ENCODE results near the gene MYO18B. TPM values are rescaled to one million over a fixed set of nuclear protein-coding genes. Genes with fewer than 3 reads are reported as not detected.

MYO18B gene
- total RNA-seq, 1 donor from 2014 or later: 254 TPM

DNA sequence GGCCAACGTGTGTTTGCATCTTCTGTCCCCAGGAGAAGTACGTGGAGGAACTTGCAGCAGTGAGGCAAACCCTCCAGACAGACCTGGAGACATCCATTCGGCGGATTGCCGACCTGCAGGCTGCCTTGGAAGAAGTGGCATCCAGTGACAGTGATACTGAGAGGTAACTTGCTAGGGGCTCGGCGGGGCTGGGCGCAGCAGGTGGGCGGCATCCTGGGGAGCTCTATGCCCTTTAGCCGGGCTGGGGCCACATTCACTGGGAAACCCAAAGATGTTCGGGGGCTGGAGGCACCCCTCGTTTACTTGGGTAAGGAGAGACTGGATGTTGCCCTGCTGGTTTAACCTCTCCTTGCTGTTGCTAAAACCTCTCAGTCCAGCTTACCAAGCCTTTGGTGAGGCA is 250.3 kb downstream of the MYO18B start:
- intact Hi-C loops (cut with DNase I): no loop called here
- DNase-seq (ENCODE audit: low spot score): no peak

DNA sequence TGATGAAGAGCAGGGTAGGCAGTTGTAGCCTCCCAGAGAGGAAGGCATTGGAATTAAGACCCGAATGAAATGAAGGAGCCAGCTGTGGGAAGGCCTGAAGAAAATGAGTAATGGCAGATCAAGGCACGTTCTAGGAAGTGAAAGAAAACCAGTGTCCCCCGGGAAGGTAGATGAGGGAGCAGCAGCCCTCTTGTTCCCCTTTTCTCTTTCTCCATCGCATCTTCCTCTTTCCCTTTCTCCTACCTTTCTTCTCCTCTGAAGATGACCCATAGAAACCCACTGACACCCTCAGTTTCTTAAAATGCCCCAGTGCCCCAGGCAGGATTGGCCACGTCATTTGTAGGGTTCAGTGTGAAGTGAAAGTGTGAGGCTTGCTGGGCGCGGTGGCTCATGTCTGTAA is 254.7 kb downstream of the MYO18B start:
- no peak for DNase-seq (ENCODE audit: low spot score)
- intact Hi-C loops (cut with DNase I): no loop called here

DNA sequence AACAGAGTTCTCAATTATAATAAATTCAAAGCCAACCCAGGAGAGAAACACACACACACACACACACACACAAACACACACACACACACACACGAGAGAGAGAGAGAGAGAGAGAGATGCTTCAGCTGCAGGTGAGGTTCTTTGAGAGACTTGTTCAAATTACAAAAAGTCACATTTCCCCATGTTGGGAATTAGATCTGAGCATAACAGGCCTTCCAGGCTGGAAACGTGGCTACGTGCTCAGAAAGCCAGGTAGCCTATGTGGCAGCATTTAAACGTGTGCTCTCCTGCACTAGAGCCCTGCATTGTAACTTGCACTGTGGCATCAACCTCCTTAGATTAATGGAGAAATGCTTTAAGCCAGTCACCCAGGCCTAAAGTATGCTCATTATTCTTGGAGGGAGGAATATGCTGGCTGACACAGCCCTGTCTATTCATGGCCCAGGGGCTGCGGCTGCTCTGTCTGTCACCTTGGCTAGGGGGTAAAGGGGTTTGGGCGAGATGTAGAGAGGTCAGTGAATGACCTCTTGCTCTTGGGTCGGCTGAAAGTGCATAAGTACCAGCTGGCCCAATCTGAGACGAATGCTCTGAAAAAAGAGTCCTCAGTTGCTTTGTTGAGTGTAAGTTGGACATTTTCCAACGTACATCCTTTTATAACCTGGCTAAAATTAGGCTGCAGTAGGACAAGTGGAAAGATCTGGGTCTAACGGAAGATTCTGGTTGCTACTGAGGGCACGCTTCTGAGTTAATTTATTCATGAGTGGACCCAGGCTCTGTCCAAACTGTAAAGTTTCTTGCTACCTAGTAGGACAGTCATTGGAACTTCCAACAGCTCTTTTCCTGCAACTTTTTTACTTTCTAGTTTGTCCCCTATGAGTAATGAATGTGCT is 256.1 kb downstream of the MYO18B start:
- DNase-seq (ENCODE audit: low spot score): no peak

DNA sequence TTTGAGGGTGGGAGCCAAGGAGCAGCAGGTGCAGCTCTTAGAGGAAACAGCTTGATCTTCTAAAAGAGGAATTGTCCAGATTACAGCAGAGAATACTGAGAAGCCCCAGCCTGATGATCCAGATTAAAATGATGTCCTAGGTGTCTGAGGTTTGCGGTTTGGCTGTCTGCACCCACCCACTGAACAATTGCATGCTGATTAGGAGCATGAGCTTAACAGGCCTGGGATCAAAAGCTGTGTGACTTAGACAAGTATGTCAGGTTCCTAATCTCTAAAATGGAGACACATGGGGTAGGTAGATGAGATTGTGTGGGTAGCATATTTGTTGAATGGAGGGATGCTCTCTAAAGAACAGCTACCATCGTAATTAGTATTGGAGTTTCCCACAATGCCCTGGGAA is 260.5 kb downstream of the MYO18B start:
- DNase-seq (ENCODE audit: low spot score): no peak
- intact Hi-C loops (cut with DNase I): no loop called here

More for the DNA sequence above, 256.1 kb downstream of the MYO18B start:
- intact Hi-C loops (cut with DNase I): no loop called here

DNA sequence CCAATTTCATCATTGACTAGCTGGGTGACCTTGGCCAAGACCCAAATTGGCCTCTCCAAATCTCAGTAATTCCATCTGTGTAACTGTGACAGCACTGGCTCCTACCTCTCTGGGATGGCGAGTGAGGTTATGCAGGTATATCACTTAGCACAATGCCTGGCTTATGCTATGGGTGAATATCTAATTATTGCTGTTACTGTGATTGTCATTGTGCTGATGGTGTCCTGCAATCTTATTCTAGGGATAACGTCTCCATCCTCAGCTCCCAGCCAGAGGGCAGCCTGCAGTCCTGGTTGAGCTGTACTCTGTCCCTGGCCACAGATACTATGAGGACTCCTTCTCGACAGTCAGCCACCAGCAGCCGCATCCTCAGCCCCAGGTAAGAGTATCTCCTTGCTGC is 262.5 kb downstream of the MYO18B start:
- DNase-seq (ENCODE audit: low spot score): no peak
- intact Hi-C loops (cut with DNase I): no loop called here

DNA sequence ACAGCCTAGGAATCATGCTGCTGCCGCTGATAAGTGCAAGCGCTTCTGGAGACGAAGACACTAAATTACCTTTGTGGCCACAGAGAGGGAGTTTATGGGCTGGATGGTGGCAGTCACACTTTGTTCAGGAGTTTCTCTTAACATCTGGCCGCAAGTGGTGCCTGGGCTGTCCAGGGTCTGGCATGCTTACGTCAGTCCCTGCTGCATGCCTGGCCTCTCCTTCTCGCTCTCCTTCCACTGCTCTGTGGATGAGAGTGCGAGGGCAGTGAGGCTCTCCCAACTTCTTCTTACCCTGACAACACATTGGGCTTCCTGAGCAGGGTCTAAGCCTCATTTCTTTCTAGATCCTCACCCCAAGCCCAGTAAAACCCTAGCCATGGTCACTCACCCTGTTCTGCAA is 266.6 kb downstream of the MYO18B start:
- no peak for DNase-seq (ENCODE audit: low spot score)
- intact Hi-C loops (cut with DNase I): no loop called here

DNA sequence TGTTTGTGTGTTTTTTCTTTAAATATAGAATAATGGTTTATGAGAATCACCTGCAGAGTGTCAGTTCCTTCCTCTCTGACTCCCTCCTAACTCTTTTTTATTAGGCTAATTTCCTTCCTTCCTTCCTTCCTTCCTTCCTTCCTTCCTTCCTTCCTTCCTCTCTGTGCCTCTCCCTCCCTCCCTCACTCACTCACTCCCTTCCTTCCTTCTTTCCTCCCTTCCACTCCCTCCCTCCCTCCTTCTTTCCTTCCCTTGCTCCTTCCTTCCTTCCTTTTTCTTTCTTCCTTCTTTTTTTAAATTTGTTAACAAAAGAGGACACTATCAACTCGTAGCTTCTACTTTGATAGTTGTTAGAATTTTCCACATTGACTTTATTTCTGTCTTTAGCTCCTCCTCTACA is 274.9 kb downstream of the MYO18B start:
- no peak for DNase-seq (ENCODE audit: low spot score)
- intact Hi-C loops (cut with DNase I): no loop called here

DNA sequence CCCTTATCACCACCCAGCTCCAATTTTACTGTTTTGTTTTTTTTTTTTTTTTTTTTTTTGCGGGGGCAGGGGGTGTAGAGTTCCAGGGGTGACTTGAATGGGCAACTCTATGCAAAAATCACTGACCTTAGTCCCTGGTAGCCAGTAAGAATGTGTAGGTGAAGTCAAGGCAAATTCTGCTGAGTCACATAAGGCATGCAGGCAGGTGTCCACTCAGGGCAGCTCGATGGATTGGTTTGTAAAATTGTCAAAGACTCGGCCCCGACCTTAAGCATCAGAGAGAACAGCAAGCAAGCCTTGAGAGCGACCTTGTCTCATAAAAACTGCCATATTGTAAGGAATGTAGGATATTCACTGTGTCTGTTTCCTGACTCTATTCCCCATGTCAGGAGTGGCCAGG is 275.9 kb downstream of the MYO18B start:
- DNase-seq (ENCODE audit: low spot score): no peak
- intact Hi-C loops (cut with DNase I): no loop called here

DNA sequence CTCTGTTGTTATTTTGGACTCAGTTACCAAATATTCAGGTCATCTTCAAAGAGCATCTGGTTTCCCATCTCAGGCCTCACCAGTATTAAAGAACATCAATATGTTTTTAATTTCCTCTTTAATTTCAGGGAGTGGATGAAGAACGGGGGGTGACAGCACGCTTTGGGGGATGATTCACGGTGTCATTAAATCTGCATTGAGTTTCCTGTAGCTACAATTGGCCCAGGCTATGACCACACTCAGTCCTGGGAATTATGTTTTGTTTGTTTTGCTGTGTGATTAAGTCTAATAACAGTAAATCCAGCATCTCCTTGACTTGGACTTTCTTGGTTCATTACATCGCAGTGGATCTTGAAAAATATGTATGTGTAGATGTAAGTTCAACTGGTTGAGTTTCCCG is 277.6 kb downstream of the MYO18B start:
- intact Hi-C loops (cut with DNase I): no loop called here
- DNase-seq (ENCODE audit: low spot score): no peak

DNA sequence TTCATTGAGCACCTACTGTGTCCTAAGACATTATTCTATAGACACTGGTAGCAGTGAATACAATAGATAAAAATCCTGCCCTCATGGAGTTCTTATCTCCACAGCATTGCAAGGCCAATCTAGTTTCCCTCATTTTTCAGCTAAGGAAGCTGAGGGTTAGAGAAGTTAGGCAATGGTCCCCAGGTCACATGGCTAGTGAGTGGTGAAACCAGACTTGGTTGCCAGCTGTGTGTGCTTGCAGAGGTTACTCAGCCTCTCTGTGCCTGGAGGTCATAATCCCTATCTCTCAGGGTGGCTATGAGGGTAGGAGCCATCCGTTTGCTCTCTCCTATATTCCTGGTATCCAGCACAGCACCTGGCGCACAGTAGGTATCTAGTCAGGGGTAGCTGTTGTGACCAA is 279.5 kb downstream of the MYO18B start:
- intact Hi-C loops (cut with DNase I): no loop called here

DNA sequence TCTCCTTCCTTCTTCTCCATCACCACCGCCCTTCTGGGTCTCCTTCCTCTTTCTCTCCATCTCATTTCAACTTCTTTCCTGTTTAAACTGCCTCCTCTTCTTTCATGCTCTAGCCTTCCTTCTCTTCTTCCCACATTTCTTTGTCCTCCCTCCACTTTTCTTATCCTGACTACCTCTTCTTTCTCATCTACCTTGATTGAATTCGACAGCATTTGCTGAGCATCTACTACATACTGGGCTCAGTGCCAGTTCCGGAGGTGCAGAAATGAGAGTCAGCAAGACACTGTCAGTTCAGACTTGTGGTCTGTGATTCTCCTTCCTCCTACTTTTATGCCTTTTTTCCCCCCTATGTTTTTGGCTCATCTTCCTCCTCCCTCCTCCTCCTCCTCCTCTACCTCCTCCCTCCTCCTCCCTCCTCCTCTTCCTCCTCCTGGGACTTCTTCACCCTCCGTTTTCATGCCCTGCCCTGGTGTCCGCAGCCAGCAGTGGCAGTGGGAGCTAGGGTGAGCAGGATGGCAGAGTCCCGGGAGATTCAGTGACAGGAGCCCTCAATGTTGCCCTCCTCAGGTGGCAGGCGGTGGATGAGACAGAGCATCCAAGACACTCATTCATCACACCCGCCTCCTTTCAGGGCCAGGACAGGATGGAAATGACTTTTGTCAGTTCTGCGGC is 281.3 kb downstream of the MYO18B start:
- no peak for DNase-seq (ENCODE audit: low spot score)
- intact Hi-C loops (cut with DNase I): no loop called here

More for the DNA sequence above, 279.5 kb downstream of the MYO18B start:
- no peak for DNase-seq (ENCODE audit: low spot score)

DNA sequence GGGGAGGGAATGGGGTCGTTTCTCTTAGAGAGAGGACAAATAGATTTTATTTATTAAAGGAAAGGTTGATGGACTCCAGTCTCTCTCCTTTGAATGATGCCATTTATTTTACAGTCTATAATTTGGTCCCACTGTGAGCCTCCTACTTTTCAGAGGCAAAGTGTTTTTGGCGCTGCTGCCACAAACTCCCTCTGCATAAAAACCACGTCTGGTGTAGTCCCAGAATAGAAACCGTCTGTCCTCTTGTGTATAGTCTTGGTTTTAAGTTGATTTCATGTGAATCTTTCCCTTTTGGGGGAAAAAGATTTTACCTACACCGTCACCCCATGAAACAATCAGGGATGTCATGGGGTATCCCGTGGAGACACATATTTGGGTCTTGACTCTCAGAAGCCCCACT is 283.6 kb downstream of the MYO18B start:
- intact Hi-C loops (cut with DNase I): no loop called here
- DNase-seq (ENCODE audit: low spot score): no peak

DNA sequence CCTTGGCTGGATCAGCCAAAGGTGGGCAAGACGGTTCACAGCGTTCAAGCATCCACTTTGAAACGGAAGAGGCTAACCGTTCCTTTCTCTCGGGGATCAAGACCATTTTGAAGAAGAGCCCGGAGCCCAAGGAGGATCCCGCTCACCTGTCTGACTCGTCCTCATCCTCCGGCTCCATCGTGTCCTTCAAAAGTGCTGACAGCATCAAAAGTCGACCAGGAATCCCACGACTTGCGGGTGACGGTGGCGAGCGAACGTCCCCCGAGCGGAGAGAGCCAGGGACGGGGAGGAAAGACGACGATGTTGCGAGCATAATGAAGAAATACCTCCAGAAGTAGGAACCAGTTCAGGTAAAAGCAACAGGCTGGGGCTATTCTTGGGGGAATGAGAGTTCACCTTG is 285.4 kb downstream of the MYO18B start:
- intact Hi-C loops (cut with DNase I): no loop called here
- DNase-seq (ENCODE audit: low spot score): no peak

DNA sequence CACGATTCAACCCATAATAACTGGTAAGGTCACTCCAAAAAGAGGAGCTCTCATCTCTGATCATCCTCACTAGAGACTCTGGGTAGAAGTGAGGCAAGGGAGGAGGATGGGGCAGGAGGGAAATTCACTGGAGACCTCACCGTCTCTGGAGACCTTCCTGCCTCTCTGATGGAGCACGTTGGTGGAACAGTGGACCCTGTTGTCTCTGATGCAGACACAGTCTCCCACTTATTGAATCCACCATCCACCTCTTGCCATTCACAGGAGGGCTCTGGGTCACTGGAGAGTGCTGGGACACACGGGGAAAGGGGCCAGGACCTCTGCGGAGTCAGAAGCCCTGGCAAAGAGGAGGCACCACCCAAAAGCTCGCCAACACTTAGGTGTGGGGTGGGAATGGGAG is 289.7 kb downstream of the MYO18B start:
- DNase-seq (ENCODE audit: low spot score): no peak

DNA sequence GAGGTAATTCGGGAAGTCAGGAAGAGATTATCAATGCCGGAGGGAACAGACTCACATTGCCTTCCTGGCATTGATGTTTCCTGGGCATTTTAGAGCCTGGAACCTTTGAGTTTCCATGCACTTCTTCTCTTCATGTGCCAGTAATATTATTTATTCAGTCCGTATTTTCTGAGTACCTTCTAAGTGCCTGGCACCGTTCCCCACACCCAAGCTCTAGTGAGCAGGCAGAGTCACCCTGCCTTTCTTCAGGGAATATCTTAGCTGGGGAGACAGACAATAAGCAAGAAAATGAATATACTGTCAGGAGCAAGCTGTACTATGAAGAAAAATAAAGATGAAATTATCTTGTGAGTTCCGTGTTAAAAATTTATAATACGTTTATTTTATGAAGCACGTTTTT is 291.1 kb downstream of the MYO18B start:
- DNase-seq (ENCODE audit: low spot score): no peak
- intact Hi-C loops (cut with DNase I): no loop called here

More for the DNA sequence above, 289.7 kb downstream of the MYO18B start:
- intact Hi-C loops (cut with DNase I): no loop called here

DNA sequence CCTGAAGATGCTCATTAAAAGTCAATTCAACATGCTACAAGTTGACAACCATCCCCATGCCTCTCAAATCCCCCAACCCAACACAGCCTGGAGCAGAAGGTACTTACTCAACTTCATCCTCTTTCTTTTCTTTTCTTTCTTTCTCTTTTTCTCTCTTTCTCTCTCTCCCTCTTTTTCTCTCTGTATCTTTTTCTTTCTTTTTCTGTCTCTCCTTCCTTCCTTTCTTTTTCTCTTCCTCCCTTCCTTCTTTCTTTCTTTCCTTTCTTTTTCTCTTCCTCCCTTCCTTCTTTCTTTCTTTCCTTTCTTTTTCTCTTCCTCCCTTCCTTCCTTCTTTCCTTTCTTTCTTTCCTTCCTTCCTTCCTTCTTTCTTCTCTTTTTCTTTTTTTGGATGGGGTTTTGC is 291.6 kb downstream of the MYO18B start:
- no peak for DNase-seq (ENCODE audit: low spot score)
- intact Hi-C loops (cut with DNase I): no loop called here

DNA sequence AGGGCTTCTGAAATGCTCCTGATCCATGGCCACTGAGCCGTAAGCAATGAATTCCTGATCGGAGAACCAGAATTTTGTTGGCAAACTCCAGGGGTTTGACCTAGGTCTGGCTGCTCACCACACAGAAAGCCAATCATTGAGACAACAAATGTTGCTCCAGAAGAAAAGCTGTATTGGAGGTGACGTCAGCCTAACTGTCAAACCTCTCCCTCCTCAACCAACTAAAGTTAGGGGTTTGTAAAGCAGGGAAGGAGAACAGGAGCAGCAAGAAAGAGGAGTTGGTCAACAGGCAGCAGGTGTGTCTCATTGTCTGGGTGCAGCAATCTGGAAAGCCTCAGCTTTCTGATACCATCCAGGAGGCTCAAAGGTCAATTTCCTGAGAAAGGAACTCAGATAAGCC is 293.5 kb downstream of the MYO18B start:
- DNase-seq (ENCODE audit: low spot score): no peak
- intact Hi-C loops (cut with DNase I): no loop called here

DNA sequence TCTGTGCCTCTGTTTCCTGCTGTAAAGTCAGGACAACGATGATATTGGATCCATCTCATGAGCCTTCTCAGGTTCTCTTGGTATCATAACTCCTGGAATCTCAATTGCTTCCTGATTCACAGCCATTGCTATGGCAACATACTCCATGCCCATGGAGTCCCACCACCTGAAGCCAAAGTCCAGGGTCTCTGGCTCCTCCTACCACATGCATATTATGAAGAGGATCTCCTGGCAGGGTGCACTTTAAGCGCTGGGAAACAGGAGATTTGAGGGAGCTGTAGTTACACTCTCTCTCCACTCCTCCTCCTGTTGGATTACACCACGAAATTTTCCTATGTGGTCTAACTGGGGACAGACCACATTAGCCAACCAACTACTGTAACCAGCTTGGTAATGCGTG is 296.4 kb downstream of the MYO18B start:
- no peak for DNase-seq (ENCODE audit: low spot score)
- intact Hi-C loops (cut with DNase I): no loop called here

DNA sequence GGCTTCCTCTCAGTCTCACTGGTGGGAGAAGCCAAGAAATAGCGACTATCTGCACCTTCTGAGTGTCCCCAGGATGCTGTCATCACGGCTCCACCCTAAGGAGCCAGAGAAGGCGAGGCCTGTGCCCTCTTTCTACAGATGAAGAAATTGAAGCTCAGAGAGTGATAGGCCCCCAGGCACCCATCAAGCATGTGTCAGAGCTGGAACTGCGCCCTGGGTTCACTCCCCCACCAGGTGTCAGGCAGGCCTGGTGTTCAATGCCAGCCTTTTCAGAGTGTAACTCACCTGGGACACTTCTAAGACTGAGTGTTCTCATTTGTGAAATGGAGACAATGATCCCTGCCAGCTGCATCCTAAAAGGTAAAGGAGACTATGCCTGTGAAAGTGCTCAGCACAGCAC is 299.9 kb downstream of the MYO18B start:
- intact Hi-C loops (cut with DNase I): no loop called here
- DNase-seq (ENCODE audit: low spot score): no peak

DNA sequence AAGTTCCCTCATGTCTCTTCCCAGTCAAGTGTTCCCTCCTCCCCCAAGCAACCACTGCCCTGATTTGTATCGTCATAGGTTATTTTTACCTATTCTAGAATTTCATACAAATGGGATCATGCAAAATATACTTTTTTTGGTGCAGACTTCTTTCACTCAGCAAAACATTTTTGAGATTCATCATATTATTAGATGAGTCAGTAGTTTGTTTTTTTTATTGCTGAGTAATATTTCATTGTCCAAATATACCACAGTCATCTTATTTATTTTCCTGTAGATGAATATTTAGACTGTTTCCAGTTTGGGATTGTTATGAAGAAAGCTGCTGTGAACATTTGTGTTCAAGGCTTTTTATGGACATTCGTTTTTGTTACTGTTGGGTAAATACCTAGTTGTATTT is 301.0 kb downstream of the MYO18B start:
- intact Hi-C loops (cut with DNase I): no loop called here
- DNase-seq (ENCODE audit: low spot score): no peak

DNA sequence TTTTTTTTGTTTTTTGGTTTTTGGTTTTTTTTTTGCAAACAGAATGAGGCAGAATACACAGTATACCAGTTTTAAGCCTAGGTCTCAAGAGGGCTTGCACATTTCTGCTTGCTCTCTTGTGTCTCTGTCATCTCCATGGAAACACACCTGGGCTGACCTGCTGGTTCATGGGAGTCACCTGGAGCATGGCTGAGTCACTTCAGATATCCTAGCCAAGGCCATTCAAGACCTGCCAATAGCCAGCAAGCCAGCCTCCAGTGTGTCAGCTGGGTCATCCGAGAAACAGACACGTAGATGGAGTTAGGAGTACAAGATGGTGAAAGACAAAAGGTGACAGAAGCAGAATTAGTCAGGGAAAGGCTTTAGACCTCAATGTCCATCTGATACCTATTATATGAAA is 303.1 kb downstream of the MYO18B start:
- no peak for DNase-seq (ENCODE audit: low spot score)
- intact Hi-C loops (cut with DNase I): no loop called here

Measured in cardiac septum (tissue), 1 donor.